ENCODE measurements around the gene CLGN.

The CLGN gene

DNA sequence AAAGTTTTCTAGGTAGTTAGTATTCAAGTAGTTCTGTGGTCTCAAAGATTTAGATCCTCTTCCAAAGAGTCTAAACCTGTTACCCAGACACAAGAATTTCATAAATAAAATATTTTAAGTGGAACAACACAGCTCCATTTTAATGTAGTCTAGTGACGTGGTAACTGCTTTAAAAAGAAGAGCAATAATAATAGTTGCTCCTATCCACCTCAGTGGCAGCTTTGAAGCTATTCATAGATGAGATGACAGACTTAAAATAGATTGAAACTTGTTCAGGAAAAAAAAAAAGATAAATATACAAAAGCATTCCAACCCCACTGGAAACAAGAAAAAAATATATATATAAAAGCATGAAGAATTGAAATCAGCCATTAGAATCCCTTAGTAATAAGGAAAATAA lies 39.4 kb downstream of the CLGN start:
- intact Hi-C loops (cut with DNase I), result no loop called here
- DNase-seq, result no peak

DNA sequence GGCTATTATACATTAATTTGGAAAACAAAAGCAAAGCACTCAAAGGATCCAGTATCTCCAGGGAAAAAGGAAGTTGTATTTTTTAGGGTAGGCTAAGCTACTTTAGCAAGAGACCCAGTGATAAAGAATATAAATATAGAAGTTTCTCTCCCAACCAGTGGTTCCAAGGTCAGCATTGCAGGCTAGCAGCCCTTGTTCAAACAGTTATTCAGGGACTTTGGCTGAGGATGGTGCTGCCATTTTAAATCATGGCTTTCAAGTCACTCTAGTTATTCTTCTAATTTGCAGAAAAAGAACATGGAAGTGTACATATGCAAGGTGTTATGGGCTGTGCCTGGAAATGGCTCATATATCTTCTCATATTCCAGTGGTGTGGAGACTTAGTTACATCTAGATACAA lies 44.7 kb downstream of the CLGN start:
- no peak for DNase-seq
- intact Hi-C loops (cut with DNase I), result no loop called here

DNA sequence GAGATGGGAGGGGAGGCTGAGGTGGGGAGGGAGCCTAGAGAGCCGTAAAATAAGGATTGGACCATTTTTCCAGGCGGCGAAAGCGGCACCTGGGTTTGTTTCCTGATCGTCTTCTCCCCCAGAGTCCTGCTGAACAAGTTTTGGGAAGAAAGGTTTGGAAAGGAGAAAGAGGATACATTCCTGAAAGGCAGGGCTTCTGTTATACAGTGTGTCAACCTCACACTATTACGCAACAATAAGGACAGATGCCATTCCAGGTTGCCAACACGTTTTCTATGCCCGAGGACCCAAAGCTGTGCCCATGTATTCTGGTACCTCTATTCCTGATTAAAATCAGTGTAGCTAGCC lies 53.3 kb downstream of the CLGN start:
- intact Hi-C loops (cut with DNase I), result no loop called here

DNA sequence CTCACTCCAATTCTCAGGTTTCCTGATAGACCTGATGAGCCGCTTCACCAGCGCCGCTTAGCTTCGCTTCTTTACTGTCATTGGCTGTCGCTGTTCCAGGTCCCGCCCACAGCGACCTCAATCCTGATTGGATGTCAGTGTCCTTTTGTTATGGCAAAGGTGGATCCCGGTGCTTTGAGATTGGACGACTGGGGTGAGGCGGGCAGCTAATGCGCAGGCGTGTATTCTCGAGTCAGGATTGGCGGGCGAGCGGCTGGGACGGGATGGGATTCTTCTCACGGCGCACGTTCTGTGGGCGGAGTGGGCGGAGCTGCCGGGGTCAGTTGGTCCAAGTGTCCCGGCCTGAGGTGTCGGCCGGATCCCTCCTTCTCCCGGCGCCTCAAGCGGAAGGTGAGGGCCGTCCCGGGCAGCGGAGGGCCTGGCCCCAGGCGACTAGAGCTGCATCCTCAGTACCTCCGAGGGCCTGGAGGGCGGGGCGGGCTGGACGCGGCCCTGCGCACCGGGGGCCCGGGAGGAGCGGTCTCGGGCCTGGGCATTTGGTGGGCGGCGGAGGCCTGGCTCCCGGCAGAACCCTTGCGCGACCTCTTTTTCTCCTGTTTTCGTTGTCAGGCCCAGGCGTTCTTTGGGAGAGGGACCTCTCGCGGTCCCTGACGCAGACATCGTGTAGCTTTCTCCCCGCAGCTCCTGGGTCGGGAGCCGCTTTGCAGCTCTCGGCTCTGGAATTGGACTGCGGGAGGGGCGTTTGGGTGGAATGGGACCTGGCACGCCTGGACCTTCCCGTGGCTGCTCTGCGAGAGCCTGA lies 53.9 kb downstream of the CLGN start, which contains the start of gene SCOC:
TSS of gene SCOC (plus strand) at position 319 of the 802 bp plus-strand sequence. CDS start 5,525 bp downstream, outside the sequence.
- intact Hi-C loops (cut with DNase I), result loop anchor here (2.0 kb wide), 1 partner anchor 151 kb away; the partner anchor contains the start of gene ELMOD2
- DNase-seq, result peak; percentile 98 to 100 (median 99)

More for the DNA sequence above, 53.3 kb downstream of the CLGN start:
- DNase-seq, result no peak

DNA sequence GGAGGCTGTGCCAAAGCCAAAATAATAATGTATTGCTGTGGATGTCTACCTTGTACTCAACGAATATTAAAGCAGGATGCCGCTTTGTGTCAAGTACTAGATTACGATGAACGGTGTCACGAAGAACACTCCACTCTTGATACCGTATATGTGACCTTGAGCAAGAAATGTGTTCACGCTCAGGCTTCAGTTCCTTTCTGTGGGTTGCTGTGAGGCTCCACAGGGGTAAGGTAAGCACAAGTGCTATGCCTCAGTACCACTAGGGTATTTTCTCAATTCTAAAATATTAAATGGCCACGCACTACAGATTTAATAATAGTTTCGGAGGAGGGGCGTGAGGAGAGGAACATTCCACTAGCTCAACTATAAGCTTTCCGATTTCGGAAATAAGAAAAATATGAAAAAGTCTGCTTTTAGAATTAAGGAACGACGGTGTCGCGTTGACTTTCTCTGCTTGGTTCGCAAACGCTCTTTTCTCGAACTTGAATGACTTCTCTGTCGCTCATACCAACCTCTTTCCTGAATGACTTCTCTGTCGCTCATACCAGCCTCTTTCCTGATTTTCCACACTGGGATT lies 54.6 kb downstream of the CLGN start:
- no peak for DNase-seq
- intact Hi-C loops (cut with DNase I), result loop anchor here (2.0 kb wide), 1 partner anchor 152 kb away; the partner anchor contains the start of gene ELMOD2

DNA sequence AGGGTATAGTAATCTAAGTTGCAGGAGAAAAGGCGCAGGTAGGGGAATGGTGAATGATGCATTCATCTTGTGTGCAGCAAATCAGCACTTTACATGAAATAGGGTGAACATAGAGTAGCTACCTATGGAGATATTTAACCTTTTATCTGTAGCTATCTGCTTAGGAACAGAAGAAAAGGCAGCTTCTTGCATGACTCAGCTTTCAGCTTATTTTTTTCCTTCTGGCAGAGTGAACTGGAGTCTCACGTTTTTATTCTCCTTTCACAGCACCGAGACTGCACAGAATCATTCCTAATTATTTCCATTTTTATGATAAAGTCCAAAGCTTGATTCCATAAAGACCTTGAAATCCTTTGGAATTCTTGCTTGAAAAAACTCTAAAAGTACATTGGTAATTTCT lies 58.8 kb downstream of the CLGN start:
- intact Hi-C loops (cut with DNase I), result no loop called here

DNA sequence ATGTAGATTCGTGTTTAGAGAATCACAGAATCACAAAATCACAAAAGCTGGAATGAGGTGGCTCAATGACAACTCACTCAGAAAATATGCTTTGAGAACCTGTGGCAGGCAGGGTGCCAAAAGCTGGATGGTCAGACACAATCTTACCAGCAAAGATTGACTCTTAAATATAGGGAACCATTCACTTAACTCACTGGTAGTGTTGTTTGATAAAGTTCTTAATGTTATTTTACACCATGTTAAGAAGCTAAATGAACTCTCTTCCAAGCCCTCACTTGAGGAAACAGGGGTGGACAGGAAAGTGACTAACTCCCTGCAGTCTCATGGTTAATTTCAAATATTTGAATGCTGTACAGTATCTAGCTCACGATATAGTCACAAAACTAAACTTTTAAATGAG lies 59.7 kb downstream of the CLGN start:
- no peak for DNase-seq
- intact Hi-C loops (cut with DNase I), result no loop called here

More for the DNA sequence above, 58.8 kb downstream of the CLGN start:
- no peak for DNase-seq

DNA sequence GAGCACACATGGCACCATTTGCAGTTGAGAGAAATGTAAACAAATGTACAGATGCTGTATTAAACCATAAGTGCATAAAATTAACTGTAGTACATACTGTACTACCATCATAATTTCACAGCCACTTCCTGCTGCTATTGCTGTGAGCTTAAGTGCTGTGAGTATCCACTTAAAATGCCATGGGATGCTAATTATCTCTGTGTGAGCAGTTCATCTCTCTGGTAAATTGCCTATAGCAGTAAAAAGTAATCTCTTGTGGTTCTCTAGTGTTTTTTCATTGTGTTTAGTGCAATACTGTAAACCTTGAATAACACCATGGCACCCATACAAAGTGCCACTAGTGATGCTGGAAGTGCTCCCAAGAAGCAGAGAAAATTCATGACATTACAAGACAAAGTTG lies 63.9 kb downstream of the CLGN start:
- intact Hi-C loops (cut with DNase I), result loop anchor here (5.0 kb wide), 1 partner anchor 484 kb away; no protein-coding TSS in a partner anchor

DNA sequence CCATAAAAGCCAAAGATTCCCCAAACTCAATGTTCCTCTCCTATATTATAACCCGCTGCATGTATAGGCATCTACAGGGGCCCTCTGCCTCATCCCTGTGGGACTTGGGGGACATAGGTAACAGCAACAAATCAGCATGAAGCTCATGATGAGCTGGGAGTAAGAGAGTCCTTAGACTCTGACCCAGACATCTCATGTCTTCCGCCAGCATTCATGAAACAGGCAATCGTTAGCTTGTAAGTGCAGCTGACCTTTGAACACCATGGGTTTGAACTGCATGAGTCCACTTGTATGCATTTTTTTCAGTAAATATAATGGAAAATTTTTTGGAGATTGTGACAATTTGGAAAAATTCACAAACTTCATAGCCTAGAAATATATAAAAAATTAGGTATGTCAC lies 64.4 kb downstream of the CLGN start:
- no peak for DNase-seq
- intact Hi-C loops (cut with DNase I), result loop anchor here (5.0 kb wide), 1 partner anchor 484 kb away; no protein-coding TSS in a partner anchor

More for the DNA sequence above, 63.9 kb downstream of the CLGN start:
- no peak for DNase-seq

DNA sequence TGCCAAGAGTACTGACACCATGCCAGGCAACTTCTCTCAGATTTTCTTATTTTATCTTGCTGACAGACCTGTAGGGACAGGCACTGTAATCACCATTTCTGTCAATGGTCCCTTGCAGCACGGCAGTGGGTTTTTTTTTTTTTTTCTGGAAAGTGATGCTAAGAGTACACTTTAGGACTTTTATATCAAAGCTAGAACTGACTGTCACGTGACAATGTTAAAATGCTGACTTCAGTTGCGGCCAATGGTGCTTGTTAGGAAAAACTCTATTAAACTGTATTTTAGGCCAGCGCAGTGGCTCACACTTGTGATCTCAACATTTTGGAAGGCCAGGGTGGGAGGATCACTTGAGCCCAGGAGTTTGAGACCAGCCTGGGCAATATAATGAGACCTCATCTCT lies 66.3 kb downstream of the CLGN start:
- intact Hi-C loops (cut with DNase I), result loop anchor here (5.0 kb wide), 1 partner anchor 486 kb away; no protein-coding TSS in a partner anchor
- no peak for DNase-seq

DNA sequence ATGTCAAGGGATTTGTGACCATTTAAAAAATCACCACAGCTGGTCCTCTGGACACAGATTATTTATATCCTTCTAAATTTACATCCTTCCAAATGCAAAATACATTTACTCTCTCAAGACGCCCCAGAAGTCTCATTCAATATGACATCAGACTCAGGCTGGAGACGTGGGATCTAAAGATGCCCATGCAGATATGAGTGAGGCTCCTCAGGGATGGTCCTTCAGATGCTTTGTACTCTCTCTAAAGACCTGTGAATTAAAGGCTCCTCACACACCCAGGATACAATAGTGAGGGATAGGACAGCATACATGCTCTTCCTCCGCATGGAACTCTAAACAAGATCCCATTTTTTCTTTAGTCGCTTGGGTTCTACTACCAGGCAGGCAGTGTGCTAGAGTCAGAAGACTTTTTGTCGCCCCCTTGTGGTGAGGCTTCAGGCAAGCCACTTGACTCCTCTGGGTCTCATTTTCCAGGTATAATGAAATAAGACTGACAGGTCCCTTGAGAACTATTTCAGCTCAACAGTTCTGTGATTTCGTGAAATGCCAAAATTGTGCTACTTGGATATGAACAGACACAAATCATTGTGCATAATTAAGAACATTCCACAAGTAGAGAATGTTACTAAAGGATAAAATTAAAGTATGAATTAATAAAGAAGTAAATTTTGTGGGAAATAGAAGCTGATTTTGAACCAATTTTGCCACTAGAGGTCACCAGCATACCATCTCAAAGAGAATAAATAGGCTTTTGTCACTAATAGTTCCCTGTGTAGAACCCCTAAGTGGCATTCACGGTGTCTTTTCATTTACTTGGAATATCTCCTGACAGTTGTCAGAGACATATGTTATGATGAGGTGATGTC lies 67.7 kb downstream of the CLGN start:
- peak in 8 of 10 donors; percentile 58 to 90 (median 72) for DNase-seq
- intact Hi-C loops (cut with DNase I), result loop anchor here (5.0 kb wide), 2 partner anchors 248 to 488 kb away; no protein-coding TSS in a partner anchor

DNA sequence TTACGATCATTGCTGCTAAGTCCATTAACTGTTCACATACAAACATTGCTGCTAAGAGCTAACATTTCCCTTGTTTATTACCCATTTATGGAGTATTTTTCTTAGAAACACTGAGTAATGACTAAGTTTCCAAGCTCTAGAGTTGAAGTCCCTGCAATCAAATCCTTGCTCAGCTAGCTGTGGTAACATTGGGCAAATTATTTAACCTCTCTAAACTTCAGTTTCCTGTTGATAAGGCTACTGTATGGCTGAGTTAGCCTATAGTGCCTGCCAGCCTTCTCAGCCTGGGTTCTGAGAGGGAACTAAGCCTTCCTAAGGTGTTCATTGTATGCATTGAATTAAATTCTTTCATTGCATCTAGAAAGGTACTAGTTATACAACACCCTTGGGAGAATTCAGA lies 69.2 kb downstream of the CLGN start:
- intact Hi-C loops (cut with DNase I), result loop anchor here (5.0 kb wide), 1 partner anchor 249 kb away; no protein-coding TSS in a partner anchor
- DNase-seq, result no peak

DNA sequence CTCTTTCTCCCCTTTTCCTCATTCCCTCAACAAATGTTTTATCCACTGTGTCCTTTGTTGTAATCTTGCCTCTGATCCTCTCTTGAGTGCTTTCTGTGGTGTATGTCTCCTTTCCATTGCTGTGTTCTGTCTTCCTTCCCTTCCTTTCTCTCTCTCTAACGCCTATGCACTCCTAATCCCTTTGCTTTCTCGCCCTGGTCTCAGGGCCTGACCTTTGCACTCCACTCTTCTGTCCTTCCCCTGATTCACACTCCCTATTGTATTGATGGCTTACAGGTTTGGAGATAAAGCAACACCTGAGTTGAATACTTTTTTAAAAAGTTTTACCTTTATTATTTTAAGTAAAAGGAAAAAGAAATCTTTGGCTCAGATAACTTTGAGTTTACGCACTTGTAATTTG lies 69.6 kb downstream of the CLGN start:
- DNase-seq, result no peak
- intact Hi-C loops (cut with DNase I), result loop anchor here (5.0 kb wide), 1 partner anchor 249 kb away; no protein-coding TSS in a partner anchor

DNA sequence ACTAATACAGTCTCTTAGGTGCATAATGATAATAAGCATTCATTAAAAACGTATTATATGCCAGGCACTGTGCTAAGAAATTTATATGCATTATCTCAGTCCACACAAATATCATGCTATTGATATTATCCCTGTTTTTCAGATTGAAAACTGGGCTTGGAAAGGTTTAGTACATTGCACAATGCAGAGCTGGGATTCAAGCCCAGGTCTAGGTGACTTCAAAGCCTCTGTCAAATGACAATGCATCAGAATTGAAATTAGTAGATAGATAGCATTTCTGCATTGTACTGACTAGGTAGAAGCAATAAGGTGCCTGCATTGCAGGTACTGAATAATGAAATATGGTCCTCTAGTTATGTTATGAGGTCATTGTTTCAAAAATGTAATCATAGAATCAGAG lies 72.2 kb downstream of the CLGN start:
- no peak for DNase-seq
- intact Hi-C loops (cut with DNase I), result loop anchor here (5.0 kb wide), 1 partner anchor 252 kb away; no protein-coding TSS in a partner anchor

DNA sequence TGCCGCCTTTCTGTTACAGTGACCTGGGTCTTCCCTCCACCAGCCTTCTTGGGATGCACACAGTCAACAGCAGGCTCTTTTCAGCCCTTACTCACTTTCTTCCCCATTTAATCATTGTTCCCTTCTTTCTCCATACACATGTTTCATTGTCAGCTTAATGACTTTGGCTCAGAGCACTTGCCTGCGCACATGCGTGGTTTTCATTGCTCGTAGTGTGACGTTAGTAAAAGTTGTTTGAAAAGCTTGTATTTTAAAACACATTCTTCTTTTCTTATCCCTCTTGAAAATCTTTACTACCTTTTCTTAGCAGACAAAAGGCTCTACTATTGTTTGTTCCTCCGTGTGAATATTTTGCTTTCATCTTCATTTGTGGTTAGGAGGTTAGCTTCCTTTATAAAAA lies 73.7 kb downstream of the CLGN start:
- DNase-seq, result peak in 1 of 10 donors; percentile 43
- intact Hi-C loops (cut with DNase I), result no loop called here

DNA sequence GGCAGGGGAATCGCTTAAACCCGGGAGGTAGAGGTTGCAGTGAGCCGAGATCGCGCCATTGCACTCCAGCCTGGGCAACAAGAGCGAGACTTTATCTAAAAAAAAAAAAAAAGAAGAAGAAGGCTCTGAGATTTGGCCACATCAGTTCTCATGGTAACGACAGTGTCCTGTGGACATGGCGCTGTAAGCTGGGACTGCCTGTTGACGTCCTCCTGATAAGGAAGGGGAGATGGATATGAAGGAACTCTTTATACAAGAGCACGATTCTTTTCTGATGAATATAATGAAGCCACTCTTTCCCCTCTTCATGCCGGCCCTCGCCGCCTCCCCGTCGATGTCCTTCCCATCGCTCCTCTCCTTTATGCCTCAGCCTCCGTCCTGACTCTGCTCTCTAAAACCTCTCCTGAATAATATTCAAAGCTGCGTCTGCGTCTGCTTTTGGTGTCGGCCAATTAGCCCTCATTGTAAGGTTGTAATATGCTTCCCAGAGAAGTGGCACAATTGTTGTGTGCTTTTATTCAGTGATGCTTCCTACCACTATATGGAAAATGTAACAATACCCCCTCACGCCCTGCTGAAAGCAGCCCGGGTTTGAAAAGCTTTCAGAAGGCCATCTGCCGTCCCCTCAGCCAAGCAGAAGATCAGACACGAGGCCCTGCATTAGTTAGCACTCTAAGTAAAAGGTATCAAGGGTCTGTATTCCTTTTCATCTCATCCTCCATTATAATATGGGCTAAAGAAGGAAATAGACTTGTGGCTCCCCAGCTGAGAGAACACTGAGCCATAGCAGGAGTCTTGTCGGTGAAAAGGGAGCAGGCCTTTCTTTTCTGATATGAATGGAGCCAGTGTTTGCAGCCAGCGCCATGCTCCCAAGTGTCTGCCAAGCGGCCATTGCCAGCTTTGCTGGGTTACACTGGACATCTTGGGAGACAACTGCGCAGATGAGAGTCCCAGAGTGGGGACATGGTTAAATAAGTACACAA lies 76.1 kb downstream of the CLGN start:
- peak in 7 of 10 donors; percentile 26 to 88 (median 57) for DNase-seq
- intact Hi-C loops (cut with DNase I), result no loop called here

DNA sequence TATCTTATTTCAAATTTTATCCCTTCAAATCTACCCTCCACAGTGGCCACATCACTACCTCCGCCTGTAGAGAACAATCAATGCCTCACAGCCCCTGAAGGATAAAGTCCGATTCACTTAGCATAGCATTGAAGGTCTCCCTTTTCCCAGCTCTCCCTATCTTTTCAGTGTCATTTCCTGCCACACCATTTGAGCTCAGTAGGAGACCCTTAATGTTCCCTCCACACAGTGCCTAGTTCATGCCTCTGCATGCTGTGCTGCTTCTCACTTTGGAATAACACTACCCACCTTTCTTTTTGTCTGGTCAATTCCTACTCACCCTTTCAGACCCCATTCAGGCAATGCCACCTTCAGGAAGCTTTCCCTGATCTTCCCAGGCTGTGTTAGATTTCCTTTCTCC lies 77.6 kb downstream of the CLGN start:
- no peak for DNase-seq
- intact Hi-C loops (cut with DNase I), result no loop called here

DNA sequence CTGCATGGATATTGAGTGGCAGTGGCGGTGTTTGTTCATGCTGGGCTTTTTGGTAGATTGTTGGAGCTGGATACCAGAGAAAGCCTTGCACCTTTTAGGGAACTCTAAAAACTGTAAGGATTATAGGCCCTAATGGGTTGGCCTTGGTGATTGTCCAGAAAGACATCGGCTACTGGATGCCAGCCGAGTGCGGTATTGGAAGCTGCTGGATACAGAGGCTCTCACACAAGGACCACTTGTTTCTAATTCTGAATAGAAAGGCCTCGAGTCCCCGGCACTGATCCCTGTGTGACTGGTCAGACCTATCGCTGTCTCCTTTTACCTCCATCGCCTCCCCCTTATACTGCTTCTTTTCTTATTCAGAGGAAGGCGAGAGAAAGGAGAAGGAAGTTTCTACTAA lies 81.3 kb downstream of the CLGN start:
- intact Hi-C loops (cut with DNase I), result no loop called here
- DNase-seq, result peak in 3 of 10 donors; percentile 54 to 86 (median 55)

DNA sequence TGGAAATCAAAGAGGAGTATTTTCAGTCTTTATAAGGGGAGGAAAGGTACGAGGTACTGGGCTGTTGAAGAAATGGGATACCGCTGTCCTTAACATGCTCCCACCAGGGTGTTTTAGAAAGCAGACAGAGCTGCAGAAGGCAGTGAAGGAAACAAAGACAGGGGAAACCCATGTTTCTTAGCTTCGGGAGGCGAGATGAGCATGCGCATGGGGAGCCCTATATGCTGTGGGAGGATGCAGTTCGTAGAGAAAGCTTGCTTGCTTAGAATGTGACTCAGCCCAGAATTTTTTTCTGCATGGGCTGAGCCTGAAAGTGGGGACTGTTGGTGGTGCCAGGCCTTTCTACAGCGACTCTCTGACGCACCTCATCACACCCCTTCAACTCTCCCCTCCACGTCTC lies 82.8 kb downstream of the CLGN start:
- intact Hi-C loops (cut with DNase I), result no loop called here

More for the DNA sequence above, 82.8 kb downstream of the CLGN start:
- peak in 8 of 10 donors; percentile 58 to 95 (median 73) for DNase-seq

All from posterior cingulate gyrus (tissue), 11 donors.